Stimulated activated CD8-positive, alpha-beta memory T cell treated with anti-CD3 and anti-CD28 coated beads, Interleukin-12 subunit alpha, Interleukin-12 subunit beta, amount 100 ng/mL, for 4 hours (primary cell): ENCODE measurements around the gene FERD3L.
"Not testable (repeated sequence)": the region's sequence is repeated elsewhere in the genome, so short reads cannot be mapped to it uniquely, and the experiment has no call there.

ENCODE experiments used
- DNase-seq: peaks from one replicate; pipeline ENCODE4 v3.0.0-alpha.2; 2020; ENCODE audit warnings: low read depth

Gene FERD3L

GRCh38 chr7:19144661-19145433, at the start of gene FERD3L:
FERD3L (minus strand) TSS chr7:19145421; CDS start chr7:19145362, 59 bp downstream.
- no peak for DNase-seq

DNA sequence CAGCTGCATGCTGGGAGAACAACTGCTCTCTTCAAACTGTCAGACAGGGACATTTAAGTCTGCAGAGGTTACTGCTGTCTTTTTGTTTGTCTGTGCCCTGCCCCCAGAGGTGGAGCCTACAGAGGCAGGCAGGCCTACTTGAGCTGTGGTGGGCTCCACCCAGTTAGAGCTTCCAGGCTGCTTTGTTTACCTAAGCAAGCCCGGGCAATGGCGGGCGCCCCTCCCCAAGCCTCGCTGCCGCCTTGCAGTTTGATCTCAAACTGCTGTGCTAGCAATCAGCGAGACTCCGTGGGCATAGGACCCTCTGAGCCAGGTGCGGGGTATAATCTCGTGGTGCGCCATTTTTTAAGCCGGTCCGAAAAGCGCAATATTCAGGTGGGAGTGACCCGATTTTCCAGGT, 49.2 kb upstream of the FERD3L start:
- DNase-seq = not testable (repeated sequence)

GRCh38 chr7:19181634-19182033, 36.4 kb upstream of the FERD3L start:
- no peak for DNase-seq

GRCh38 chr7:19178595-19178994, 33.4 kb upstream of the FERD3L start:
- DNase-seq = no peak

- no peak for DNase-seq
Observed at GRCh38 chr7:19177269-19177668, 32.0 kb upstream of the FERD3L start.

GRCh38 chr7:19175241-19175640, 30.0 kb upstream of the FERD3L start:
- DNase-seq = no peak

DNA sequence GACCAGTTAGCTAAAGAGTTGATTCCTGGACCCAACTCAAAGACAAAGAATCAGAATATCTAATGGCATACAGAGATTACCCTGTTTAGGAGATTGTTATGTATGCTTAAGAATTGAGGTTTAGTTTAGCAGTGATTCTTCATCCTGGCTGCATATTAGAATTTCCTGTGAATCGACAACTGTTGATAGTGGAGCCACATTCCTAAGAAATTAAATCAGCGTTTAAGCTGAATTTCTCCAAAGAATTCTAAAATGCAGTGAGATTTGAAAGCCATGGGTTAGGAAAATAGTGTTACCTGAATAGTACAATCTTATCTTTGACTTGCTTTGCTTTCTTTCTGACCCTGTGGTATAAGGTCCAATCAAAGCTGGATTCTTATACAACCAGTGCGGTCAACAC, 16.4 kb upstream of the FERD3L start:
- no peak for DNase-seq

- no peak for DNase-seq
Observed at GRCh38 chr7:19146699-19147098, 1.5 kb upstream of the FERD3L start.

GRCh38 chr7:19145434-19146115, 354 bp upstream of the FERD3L start:
- DNase-seq = no peak

DNA sequence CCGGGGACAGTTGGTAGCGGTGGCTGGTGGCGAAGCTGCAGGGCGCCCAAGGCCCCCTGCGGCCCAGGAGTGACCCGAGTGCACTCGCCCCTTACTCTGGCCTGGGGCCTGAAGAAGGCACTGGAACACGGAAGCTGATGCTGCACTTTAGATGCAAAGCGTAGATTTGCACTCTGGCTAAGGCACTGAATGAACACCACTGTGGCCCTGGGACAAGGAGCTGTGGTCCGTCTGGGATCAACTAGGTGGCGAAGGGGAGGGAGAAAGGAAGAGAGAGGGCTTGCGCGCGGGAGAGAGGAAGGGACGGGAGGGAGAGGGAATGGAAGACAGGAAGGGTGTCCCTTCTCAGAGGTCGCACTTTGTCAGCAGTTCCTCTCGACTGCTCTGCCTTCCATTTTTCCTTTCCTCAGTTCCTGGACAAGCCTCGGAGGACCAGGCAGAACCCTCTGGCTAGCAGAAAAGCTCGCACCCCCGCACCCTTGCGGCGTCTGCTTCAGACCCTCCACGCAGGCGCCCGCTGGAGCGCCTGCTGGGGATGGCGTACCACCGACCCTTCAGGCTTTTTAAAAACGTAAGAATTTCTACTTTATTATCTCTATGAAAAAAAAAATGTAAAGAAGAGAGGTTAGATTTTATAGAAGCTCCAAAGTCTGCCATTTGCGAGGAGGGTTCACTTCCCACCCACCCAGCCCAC, 1.2 kb downstream of the FERD3L start:
- DNase-seq = no peak

- no peak for DNase-seq
Observed at GRCh38 chr7:19139706-19140327, 5.4 kb downstream of the FERD3L start.

- DNase-seq = no peak
Observed at GRCh38 chr7:19133886-19134285, 11.3 kb downstream of the FERD3L start.

GRCh38 chr7:19133390-19133789, 11.8 kb downstream of the FERD3L start:
- DNase-seq = no peak

- DNase-seq = no peak
Observed at GRCh38 chr7:19128856-19129255, 16.4 kb downstream of the FERD3L start.

DNA sequence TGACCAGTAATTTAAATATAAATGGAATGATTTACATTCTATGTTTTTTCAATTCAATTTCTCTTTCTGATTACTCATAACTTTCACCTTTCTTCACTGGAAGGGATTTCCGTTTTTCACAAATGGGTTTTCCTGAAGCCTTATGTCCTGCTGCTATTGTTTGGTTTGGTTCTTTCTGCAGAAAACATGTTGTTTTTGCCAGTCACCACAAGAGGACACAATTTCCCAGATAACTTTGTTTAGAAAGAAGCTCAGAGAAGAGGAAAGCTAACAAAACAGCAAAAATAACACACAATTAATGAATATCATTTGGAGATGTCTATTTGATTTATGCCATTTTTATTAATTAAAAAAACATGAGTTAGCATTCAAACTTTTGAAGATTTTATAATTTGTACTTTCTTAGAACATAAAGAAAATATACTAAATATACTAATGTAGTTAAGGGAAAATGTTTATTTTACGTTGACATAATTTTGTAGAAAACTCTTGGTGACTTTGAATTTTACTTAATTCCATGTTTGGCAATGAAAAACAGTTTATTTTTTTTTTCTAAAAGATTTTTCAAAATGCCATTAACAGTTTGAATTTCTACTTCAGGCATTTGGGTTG, 23.1 kb downstream of the FERD3L start:
- no peak for DNase-seq

DNA sequence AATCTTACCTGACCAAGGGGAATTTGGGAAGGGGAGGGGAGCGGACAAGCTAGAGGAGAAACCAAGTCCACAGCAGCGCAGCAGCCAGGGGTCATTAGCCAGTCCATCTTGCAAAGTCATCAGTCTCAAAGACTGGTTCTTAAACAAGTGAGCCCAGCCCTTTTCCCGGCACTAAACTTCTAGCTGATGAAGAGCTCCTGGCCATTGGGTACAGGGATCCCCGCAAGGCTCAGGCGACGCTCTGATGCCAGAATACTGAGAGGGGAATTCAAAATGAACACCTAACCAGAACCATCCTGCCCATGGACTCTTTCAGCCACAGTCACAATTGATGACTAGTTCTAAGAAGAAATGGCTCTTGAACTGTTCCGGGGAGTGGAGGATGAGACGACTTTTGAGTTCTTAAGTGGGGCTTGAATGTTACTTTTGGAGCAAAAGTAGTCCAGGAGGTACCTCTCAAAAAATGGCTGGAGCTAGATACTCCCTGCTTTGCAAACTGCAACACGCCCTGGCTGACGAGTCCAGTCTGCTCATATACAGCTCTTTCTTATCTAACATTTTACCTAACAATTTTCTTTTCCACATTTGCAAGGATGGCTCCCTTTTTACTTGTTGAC, 25.2 kb downstream of the FERD3L start:
- no peak for DNase-seq

DNA sequence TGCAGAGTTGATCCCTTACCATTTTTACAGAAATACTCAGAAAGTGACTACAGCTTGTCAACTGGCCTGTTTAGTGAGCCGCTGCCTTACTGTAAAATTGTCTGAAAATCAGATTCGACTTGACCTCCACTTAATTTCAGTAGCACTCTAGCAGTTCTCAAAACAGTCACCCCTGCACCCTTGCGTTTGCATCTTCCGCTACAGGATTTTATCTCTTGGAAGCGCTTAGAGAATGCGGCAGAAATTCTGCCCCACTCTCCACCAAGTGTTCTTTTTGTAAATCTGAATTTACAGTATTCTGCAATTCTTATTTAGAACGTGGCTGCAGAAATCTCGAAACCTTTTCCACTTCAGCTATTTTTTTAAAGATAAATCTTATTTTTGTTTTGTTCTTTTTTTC, 25.8 kb downstream of the FERD3L start:
- DNase-seq = no peak

DNA sequence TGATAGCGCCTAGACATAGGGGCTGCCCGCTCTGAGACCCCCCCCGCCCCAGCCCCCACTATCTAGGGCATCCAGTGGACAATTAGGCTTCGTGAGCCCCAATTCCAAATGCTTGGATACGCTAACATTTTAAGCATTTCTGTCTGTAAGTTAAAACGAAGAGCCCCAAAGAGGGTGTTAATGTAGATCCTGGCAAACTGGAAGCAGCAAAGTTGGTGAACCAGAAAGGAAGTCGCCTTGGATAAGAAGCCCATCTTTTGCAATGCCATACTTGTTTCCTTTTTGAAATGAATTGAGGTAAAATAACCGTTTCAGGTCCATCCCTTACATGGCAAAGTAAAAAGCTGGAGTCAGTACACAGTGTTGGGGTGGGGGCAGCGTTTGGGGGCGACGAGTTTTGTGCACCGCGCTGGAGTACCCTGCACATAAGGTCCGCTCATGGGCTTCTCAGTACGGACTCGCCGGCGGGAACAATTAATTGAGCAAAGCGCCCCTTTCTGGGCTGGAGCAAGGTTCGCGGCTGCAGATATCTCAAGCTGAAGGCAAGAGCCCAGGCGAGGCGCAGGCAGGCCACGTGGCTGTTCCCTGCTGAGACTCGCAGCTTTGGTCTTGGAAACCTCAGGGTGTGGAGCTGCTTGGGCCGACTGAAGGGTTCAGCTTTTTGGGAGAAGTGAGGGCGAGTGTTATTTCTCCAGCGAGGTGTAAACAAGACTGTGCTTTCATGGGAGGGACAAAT, 26.4 kb downstream of the FERD3L start:
- DNase-seq = no peak

GRCh38 chr7:19117870-19118608, 27.2 kb downstream of the FERD3L start:
- DNase-seq = no peak
